Measurements from ENCODE around the gene C14orf132. TPM values are rescaled to one million over a fixed set of nuclear protein-coding genes. Genes with fewer than 3 reads are reported as not detected.
A peak's percentile ranks its signal among the peaks of the same experiment; 100 is the strongest.

The C14orf132 gene
- total RNA-seq, 4 donors from 2014 or later, result 2.7 to 3.7 (median 3.0) TPM

DNA sequence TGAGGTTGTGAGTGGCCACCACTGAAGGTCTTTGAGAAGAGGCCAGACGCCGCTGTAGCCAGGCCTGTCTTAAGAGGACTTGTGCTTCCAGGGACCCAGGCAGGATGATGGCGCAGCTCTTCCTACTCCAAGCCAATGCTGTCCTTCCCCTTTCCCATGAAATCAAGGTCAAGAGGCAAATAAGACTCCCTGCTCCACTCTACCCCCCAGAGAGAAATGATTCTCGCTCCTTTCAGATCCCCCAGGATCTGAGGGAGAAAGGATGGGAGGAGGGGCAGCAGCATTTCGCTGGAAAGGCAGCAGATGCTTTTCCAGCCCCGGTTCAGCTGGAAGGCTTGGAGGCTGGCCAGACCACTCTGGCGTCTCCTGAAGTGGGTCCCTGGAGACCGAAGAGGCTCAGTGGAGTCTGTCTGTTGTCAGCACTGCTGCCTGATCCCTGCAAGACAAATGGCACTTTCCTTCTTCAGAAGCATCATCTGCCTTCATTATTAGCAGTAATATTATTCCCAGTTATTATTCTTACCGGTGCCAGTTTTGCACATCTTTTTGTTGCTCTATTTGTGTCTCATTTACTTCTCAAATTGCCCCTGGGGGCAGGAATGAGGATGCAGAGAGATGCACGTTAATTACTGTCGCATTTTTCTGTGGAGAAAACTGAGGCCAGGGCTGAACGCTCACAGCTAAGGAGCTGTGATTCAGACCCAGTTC is 51.4 kb downstream of the C14orf132 start:
- H3K4me1 ChIP-seq, result peaks cover 16 to 17% of the 10 kb centered on the region in 2 donors
- 17 to 23% methylated on average over 10 to 12 of the region's 12 CpGs for whole genome bisulfite sequencing, 2 donors
- intact Hi-C loops (cut with DNase I), result no loop called here
- no peaks in the 10 kb centered on the region for H3K27me3 ChIP-seq
- no peak overlapping the region for H3K27ac ChIP-seq
- DNase-seq, result peak; percentile 92 to 94
- H3K9me3 ChIP-seq, result no peaks in the 10 kb centered on the region
- no peaks in the 10 kb centered on the region for H3K36me3 ChIP-seq
- H3K4me3 ChIP-seq (replicated peaks in 1 of 3), result no peak overlapping the region
- TF ChIP-seq CTCF (IDR thresholded peaks at IDR 0.05) (no peak), POLR2A (IDR thresholded peaks at IDR 0.05) (no peak)

- Histone ChIP-seq H3K36me3 (no peaks in the 10 kb centered on the region), H3K4me3 (replicated peaks in 1 of 3) (no peak overlapping the region), H3K4me1 (peaks cover 16 to 17% of the 10 kb centered on the region in 2 donors), H3K27me3 (no peaks in the 10 kb centered on the region), H3K9me3 (no peaks in the 10 kb centered on the region), H3K27ac (no peak overlapping the region)
- WGBS, 2 donors, result 39 to 47% methylated on average over 6 to 14 of the region's 15 CpGs
- intact Hi-C loops (cut with DNase I), result no loop called here
- no peak for TF ChIP-seq POLR2A (IDR thresholded peaks at IDR 0.05)
- peak; percentile 50 to 64 for DNase-seq
Measured at GRCh38 chr14:96091149-96091693, 52.1 kb downstream of the C14orf132 start.

- H3K27ac ChIP-seq, result no peak overlapping the region
- H3K4me1 ChIP-seq, result peaks cover 16 to 17% of the 10 kb centered on the region in 2 donors
- intact Hi-C loops (cut with DNase I), result no loop called here
- no peak overlapping the region for H3K4me3 ChIP-seq (replicated peaks in 1 of 3)
- WGBS, 2 donors, result 83 to 87% methylated on average over 13 of the region's 13 CpGs
- H3K36me3 ChIP-seq, result no peaks in the 10 kb centered on the region
- DNase-seq, result no peak
- TF ChIP-seq POLR2A (IDR thresholded peaks at IDR 0.05) (no peak), CTCF (IDR thresholded peaks at IDR 0.05) (no peak)
- H3K27me3 ChIP-seq, result no peaks in the 10 kb centered on the region
- H3K9me3 ChIP-seq, result no peaks in the 10 kb centered on the region
Measured at GRCh38 chr14:96091941-96092411, 52.8 kb downstream of the C14orf132 start.

GRCh38 chr14:96092936-96093335 is 53.8 kb downstream of the C14orf132 start:
- Histone ChIP-seq H3K27ac (no peak overlapping the region), H3K9me3 (no peaks in the 10 kb centered on the region), H3K4me1 (peaks cover 16 to 17% of the 10 kb centered on the region in 2 donors), H3K27me3 (no peaks in the 10 kb centered on the region), H3K36me3 (no peaks in the 10 kb centered on the region), H3K4me3 (replicated peaks in 1 of 3) (no peak overlapping the region)
- DNase-seq, result no peak
- 82 to 83% methylated on average over 3 of the region's 3 CpGs for WGBS, 2 donors
- TF ChIP-seq CTCF (IDR thresholded peaks at IDR 0.05) (no peak), POLR2A (IDR thresholded peaks at IDR 0.05) (no peak)
- intact Hi-C loops (cut with DNase I), result no loop called here

- Histone ChIP-seq H3K36me3 (no peaks in the 10 kb centered on the region), H3K27ac (no peak overlapping the region), H3K4me1 (peaks cover 16 to 17% of the 10 kb centered on the region in 2 donors), H3K27me3 (no peaks in the 10 kb centered on the region), H3K9me3 (no peaks in the 10 kb centered on the region), H3K4me3 (replicated peaks in 1 of 3) (no peak overlapping the region)
- intact Hi-C loops (cut with DNase I), result no loop called here
- 92 to 97% methylated on average over 4 of the region's 4 CpGs for WGBS, 2 donors
- no peak for TF ChIP-seq POLR2A (IDR thresholded peaks at IDR 0.05)
- DNase-seq, result no peak
Measured at GRCh38 chr14:96094211-96094610, 55.0 kb downstream of the C14orf132 start.

GRCh38 chr14:96094656-96095055 is 55.5 kb downstream of the C14orf132 start:
- WGBS, 2 donors, result 96 to 98% methylated on average over 5 of the region's 5 CpGs

More at GRCh38 chr14:96094656-96095055, 55.5 kb downstream of the C14orf132 start:
- H3K4me3 ChIP-seq (replicated peaks in 1 of 3), result no peak overlapping the region
- intact Hi-C loops (cut with DNase I), result no loop called here
- H3K9me3 ChIP-seq, result no peaks in the 10 kb centered on the region
- TF ChIP-seq POLR2A (IDR thresholded peaks at IDR 0.05), result no peak
- no peak for TF ChIP-seq CTCF (IDR thresholded peaks at IDR 0.05)
- H3K4me1 ChIP-seq, result peaks cover 16 to 17% of the 10 kb centered on the region in 2 donors
- no peaks in the 10 kb centered on the region for H3K27me3 ChIP-seq
- H3K27ac ChIP-seq, result no peak overlapping the region
- no peaks in the 10 kb centered on the region for H3K36me3 ChIP-seq
- DNase-seq, result no peak
